GM21717 (cell line): ENCODE data around the gene SMYD3.
A peak's percentile ranks its signal among the peaks of the same experiment; 100 is the strongest.

Experiments used
- ATAC-seq: cut with Tn5 transposase; IDR thresholded peaks from one replicate; pipeline ENCODE4 v1.9.1; 2021; ENCODE audit warnings: mild to moderate bottlenecking, moderate library complexity; ENCODE audit not compliant: unreplicated experiment

The SMYD3 gene

DNA sequence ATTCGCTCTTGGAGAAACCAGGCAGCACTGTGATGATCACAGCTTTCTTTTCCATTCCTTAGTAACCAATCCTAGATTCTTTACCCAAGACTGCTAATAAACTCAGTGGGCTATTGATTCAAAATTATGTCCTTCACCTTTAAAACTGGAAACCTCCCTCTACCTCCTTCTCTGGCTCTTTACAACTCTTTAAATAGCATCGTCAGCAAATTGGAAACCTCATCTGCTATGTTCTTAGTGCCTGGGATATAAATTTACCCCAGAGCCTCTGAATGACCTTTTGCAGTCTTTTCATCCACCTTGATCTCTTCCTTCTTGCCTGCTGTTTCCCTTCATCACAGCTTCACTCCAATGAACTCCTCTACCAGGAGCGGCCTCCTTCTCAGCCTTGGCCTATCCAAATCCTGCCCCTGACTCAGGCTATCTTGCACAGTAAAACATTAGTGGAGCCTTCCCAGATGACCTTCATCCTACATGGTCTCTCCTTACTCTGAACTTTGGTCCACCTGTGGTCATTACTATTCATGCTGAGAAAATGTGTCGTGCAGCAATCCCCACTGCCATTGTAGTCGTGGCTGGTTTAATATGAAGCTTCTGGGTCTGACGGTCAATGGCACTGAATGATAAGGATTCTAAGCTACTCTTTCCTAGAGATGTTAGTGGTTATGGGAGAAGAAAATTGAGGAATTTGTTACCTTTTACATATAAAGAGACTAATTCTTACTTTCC, 644.1 kb downstream of the SMYD3 start:
- no peak for ATAC-seq

- ATAC-seq = no peak
These were observed 646.2 kb downstream of the SMYD3 start for GRCh38 chr1:245860657-245861544.

GRCh38 chr1:245859493-245860114, 647.5 kb downstream of the SMYD3 start:
- ATAC-seq = no peak

- no peak for ATAC-seq
These were observed 648.2 kb downstream of the SMYD3 start for GRCh38 chr1:245858722-245859492.

GRCh38 chr1:245858022-245858721, 648.9 kb downstream of the SMYD3 start:
- ATAC-seq = no peak

DNA sequence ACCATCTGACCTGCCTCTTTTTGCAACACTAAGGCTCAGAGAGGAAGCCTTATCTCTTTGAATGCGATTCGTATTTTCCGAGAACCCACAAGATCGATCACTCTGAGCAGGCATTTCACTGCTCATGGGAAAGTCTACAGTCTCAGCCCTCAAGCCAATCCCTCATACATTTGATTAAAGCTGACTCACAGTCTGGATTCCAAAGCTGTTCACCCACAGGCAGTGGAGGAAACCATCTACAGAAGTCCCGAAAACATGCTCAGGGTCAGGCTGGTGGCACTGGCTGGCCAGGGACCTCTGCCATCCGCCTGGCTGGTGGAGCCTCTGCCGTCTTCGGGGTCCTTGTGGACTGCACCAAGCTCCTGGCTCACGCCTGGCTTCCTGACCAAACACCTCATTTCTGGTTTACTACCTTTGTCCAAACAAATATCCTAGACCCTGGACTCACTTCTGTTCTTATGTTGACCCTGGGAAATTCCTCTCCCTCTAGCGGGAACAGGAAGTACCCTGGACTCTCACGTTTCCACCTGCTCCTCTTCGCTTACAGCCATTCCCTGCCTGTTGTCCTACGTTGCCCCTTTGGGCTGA, 650.0 kb downstream of the SMYD3 start:
- no peak for ATAC-seq

- ATAC-seq = no peak
These were observed 651.0 kb downstream of the SMYD3 start for GRCh38 chr1:245855846-245856730.

GRCh38 chr1:245853291-245853690, 653.8 kb downstream of the SMYD3 start:
- no peak for ATAC-seq

- no peak for ATAC-seq
These were observed 664.0 kb downstream of the SMYD3 start for GRCh38 chr1:245843101-245843500.

GRCh38 chr1:245842106-245842505, 665.0 kb downstream of the SMYD3 start:
- ATAC-seq = no peak

GRCh38 chr1:245840971-245841370, 666.1 kb downstream of the SMYD3 start:
- no peak for ATAC-seq

GRCh38 chr1:245837718-245838117, 669.4 kb downstream of the SMYD3 start:
- no peak for ATAC-seq

DNA sequence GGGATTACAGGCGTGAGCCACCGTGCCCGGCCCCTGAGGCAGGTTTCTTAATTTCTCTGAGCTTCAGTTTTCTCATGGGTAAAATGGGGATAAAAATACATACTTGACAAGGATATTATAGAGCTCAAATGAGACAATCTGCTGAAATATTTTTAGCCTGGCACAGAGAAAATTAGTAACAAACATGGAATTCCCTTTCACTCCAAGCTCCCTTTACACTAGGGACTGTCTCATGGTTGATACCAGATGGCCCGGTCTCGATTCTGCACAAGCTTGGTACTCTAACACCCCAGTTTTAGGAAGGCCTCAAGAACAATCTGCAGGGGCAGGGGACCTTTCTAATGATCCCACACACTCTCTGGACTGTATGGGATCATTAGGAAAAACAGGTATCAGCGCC, 671.7 kb downstream of the SMYD3 start:
- ATAC-seq = no peak

GRCh38 chr1:245834002-245834401, 673.1 kb downstream of the SMYD3 start:
- ATAC-seq = no peak

DNA sequence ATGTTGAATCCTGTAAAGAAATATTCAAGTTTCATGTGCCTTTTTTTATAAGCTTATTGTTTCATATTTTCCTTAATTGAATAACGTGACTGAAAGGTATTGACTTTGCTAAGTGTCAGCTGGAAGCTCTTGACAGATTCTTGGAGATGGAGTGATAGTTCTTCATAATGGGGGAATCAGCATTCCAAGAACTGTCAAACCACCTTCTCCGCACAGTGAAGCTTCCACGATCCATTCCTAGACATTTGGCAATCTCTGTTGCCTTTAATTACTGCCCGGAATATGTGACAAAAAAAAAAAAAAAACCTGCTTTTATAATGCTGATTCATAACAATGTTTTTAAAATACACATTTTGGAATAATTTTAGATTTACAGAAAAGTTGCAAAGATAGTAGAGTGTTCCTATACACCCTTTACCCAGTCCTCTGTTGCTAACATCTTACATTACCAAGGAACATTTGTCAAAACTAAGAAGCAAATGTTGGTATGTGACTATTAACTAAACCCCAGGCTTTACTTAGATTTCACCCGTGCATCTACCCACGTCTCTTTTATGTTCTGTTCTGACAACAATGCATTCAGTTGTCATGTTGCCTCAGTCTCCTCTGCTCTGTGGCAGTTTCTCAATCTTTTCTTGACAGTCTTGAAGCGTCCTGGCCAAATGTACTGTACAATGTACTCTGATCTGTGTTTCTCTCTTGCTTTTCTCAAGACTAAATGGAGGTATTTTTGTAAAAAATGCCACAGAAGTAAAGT, 674.1 kb downstream of the SMYD3 start:
- ATAC-seq = no peak

- ATAC-seq = no peak
These were observed 675.6 kb downstream of the SMYD3 start for GRCh38 chr1:245831518-245831917.

GRCh38 chr1:245829826-245830225, 677.3 kb downstream of the SMYD3 start:
- ATAC-seq = no peak

DNA sequence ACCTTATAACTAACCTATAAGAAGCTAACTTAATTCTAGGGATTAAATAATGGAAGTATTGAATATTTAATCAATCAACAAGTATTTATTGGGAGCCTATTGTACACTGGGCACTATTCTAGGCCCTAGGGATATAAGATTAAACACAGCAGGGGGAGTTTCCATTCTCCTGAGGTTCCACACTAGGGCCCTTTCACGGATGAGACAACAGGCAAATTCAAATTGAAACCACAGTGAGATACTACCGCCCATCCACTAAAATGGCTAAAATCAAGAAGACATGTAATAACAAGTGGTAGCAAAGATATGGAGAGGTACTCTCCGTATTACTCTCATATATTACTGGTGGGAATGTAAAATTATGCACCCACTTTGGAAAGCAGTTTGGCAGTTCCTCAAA, 677.9 kb downstream of the SMYD3 start:
- ATAC-seq = peak; percentile 70
